Measurements from ENCODE around the gene OR52E8. TPM values are rescaled to one million over a fixed set of nuclear protein-coding genes. Genes with fewer than 3 reads are reported as not detected.
A peak's percentile ranks its signal among the peaks of the same experiment; 100 is the strongest.

The OR52E8 gene
- total RNA-seq, 5 donors from 2014 or later (not counting 1 experiment from before 2014, with no cell fraction given) = not detected

DNA sequence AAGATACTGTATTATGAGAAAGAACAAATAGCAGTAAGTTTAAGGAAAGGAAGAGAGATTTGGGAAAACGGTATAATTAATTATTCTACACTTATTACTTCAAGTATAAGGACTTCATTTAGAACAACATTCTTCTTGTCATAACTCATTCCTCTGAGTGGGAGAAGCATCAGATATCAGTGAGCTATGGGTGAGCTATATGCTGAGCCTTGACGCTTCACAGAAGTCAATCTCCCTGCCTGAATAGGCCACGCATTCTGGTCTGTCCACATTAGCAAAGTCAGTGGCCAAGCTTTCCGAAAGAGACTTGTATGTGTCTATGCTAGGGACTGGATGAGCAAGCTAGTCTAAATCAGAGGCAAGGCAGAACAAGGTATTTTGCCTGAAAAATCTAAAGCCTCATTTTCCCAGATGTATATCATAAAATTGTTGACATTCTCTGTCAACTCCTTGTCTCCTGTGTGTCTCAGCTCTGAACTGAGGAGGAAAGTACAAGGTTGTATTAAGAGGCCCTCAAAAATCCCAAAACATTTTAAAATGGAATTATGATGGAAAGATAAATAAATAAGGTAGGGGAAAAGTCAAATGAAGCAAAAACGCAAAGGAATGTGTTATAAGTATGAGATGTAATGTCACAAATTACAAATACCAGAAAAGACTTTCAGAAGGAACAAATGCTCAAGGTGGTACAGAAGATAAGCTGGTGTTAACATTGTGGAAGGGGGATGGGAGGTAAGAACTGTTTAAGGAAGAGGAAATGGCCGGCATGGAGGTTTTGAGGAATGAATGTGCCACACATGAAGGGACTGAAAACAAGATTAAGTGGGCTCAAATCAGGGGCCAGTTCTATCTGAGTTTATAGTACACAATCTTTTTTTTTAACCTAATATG is 47.3 kb downstream of the OR52E8 start:
- Histone ChIP-seq H3K4me1 (ENCODE audit: control insufficient read depth in 1 of 2, extremely low read depth in 1 of 2, insufficient read depth in 2 of 2, low read length in 2 of 2) (peaks cover 0 to 10% of the 10 kb centered on the region in 2 experiments), H3K27me3 (replicated peaks in 1 of 2; ENCODE audit: control insufficient read depth in 2 of 2, extremely low read depth in 1 of 2, insufficient read depth in 2 of 2, low read length in 1 of 2) (peaks cover 0 to 13% of the 10 kb centered on the region in 2 experiments), H3K27ac (ENCODE audit: low read length) (no peak overlapping the region), H3K4me3 (ENCODE audit: control insufficient read depth in 1 of 2, extremely low read depth in 1 of 2, low read length in 1 of 2) (no peak overlapping the region), H3K9me3 (no peaks in the 10 kb centered on the region), H3K36me3 (ENCODE audit: control insufficient read depth in 2 of 2, extremely low read depth in 1 of 2, insufficient read depth in 1 of 2, low read length in 1 of 2) (no peaks in the 10 kb centered on the region)
- Mint-ChIP-seq H3K4me3 (no peak overlapping the region), H3K9me3 (no peaks in the 10 kb centered on the region), H3K36me3 (no peaks in the 10 kb centered on the region), H3K27ac (no peak overlapping the region), H3K4me1 (peaks cover 9 to 15% (median 11%) of the 10 kb centered on the region in 3 donors), H3K27me3 (peaks cover 18 to 22% of the 10 kb centered on the region in 2 donors)
- no peak for ATAC-seq (replicated peaks in 1 of 4)
- ChIA-PET CTCF (interaction anchor here (0.6 to 1.7 kb wide), 13 partner anchors 9 to 1807 kb away, joined by 3 to 9 read pairs (median 3); partner anchors contain the start of gene TRIM5 (in 1 of the 2)), POLR2A (interaction anchor here in 1 of 2 donors (0.6 kb wide), 1 partner anchor 1166 kb away, joined by 5 read pairs; no protein-coding TSS in a partner anchor)
- WGBS (ENCODE audit: insufficient coverage) = 100% methylated on average over 3 of the region's 6 CpGs
- DNase-seq = no peak

DNA sequence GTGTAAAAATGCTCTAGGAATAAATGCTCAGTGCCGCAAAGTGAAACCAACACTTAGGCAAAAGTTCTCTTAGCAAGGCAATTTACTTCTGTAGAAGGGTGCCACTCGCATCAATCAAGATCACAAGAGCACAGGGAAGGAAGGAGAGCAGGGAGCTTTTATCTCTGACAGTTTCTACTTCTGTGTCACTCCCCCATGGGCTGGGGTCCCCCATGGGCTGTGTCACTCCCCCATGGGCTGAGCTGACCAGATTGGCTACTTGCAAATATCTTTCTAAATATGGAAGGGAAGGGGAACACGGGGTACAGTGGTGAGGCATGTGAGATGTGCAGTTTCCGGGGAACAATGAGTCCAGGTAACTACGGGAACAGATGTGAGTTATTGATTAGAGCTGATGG is 48.4 kb downstream of the OR52E8 start:
- ATAC-seq (replicated peaks in 1 of 4) = peak in 3 of 4 experiments; percentile 17 to 60 (median 35)
- ChIA-PET POLR2A (no interaction called here), CTCF (interaction anchor here (0.6 to 1.7 kb wide), 9 partner anchors 8 to 1173 kb away, joined by 3 to 9 read pairs (median 4); partner anchors contain the start of gene TRIM5 (in 1 of the 2))
- Mint-ChIP-seq H3K36me3 (no peaks in the 10 kb centered on the region), H3K27ac (peak overlapping the region in 1 of 2 donors; percentile 25), H3K27me3 (peaks cover 18 to 26% of the 10 kb centered on the region in 2 donors), H3K4me3 (peak overlapping the region; percentile 85 to 87 (median 86)), H3K9me3 (peaks cover 2 to 4% (median 3%) of the 10 kb centered on the region in 3 donors), H3K4me1 (peaks cover 9 to 11% (median 11%) of the 10 kb centered on the region in 3 donors)
- 16% methylated on average over 3 of the region's 5 CpGs for WGBS (ENCODE audit: insufficient coverage)
- Histone ChIP-seq H3K4me1 (ENCODE audit: control insufficient read depth in 1 of 2, extremely low read depth in 1 of 2, insufficient read depth in 2 of 2, low read length in 2 of 2) (peaks cover 0 to 10% of the 10 kb centered on the region in 2 experiments), H3K27me3 (replicated peaks in 1 of 2; ENCODE audit: control insufficient read depth in 2 of 2, extremely low read depth in 1 of 2, insufficient read depth in 2 of 2, low read length in 1 of 2) (peaks cover 0 to 13% of the 10 kb centered on the region in 2 experiments), H3K27ac (ENCODE audit: low read length) (no peak overlapping the region), H3K36me3 (ENCODE audit: control insufficient read depth in 2 of 2, extremely low read depth in 1 of 2, insufficient read depth in 1 of 2, low read length in 1 of 2) (no peaks in the 10 kb centered on the region), H3K4me3 (ENCODE audit: control insufficient read depth in 1 of 2, extremely low read depth in 1 of 2, low read length in 1 of 2) (peak overlapping the region; percentile 65 to 81), H3K9me3 (no peaks in the 10 kb centered on the region)
- peak in 2 of 35 experiments; percentile 7 to 20 for DNase-seq

DNA sequence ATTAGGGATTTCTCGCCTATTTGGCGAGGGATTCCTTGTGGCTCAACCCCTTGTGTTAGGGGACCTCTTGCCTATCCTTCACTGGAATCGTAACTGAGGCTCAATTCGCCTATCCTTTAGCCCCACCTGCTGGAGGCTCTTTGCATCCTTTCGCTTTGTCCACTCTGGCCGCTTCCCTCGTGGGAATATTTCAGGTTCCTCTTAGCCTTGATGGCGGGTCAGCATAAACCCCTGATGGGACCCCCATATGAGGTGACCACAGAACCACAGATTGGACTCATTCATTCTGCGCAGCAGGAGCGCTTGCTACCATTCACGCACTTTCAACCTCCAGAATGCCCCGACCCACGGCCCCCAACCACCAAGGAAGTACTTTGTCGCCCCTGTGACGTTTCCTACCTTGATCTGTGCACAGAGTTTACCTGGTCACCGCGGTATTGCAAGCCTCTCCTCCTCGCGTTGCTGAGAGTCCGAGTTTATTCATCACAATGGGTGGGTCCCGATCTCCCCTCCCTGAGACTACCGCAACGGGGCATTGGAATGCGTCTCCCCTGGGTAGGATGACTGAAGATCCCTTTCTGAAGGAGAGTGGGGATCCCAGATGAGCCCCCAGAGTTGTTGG is 48.9 kb downstream of the OR52E8 start, which contains the start of gene OR52N2:
Gene OR52N2 (plus strand): TSS at position 425 of the 622 bp plus-strand sequence. CDS start 11,412 bp downstream, outside the sequence.
- 6% methylated on average over 17 of the region's 24 CpGs for WGBS (ENCODE audit: insufficient coverage)
- H3K27ac ChIP-seq (ENCODE audit: low read length) = no peak within 1 kb of the TSS
- CTCF ChIA-PET = interaction anchor here (0.7 to 1.7 kb wide), 3 partner anchors 9 to 333 kb away, joined by 3 to 9 read pairs (median 5); partner anchors contain the start of gene TRIM5 (in 1 of the 2)

DNA sequence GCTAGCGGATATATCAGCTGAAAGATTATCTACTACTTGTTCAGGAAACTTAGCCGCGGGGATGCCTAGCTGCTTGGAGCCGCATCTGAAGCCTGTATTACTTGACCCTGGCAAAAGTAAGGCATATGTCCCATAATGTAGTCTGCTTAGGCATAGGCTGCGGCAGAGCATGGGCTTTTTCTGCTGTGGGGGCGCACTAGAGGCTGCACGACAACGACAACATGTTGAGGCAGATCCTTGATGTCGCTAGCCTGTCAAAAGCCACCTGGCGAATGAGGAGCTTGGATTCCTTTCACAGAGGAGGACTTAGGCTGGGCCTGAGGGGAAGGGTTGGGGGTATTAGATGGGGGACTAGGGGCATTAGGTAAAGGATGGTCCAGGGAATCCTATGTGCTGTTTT is 49.9 kb downstream of the OR52E8 start:
- Histone ChIP-seq H3K27ac (ENCODE audit: low read length) (no peak overlapping the region), H3K27me3 (replicated peaks in 1 of 2; ENCODE audit: control insufficient read depth in 2 of 2, extremely low read depth in 1 of 2, insufficient read depth in 2 of 2, low read length in 1 of 2) (peaks cover 0 to 13% of the 10 kb centered on the region in 2 experiments), H3K4me1 (ENCODE audit: control insufficient read depth in 1 of 2, extremely low read depth in 1 of 2, insufficient read depth in 2 of 2, low read length in 2 of 2) (peaks cover 0 to 10% of the 10 kb centered on the region in 2 experiments), H3K36me3 (ENCODE audit: control insufficient read depth in 2 of 2, extremely low read depth in 1 of 2, insufficient read depth in 1 of 2, low read length in 1 of 2) (no peaks in the 10 kb centered on the region), H3K4me3 (ENCODE audit: control insufficient read depth in 1 of 2, extremely low read depth in 1 of 2, low read length in 1 of 2) (no peak overlapping the region), H3K9me3 (no peaks in the 10 kb centered on the region)
- ChIA-PET POLR2A (no interaction called here), CTCF (interaction anchor here (0.6 to 1.1 kb wide), 3 partner anchors 9 to 207 kb away, joined by 3 to 4 read pairs (median 4); no protein-coding TSS in a partner anchor)
- no peak for ATAC-seq (replicated peaks in 1 of 4)
- peaks cover 9 to 11% (median 11%) of the 10 kb centered on the region in 3 donors for H3K4me1 Mint-ChIP-seq
- no peaks in the 10 kb centered on the region for H3K36me3 Mint-ChIP-seq
- WGBS (ENCODE audit: insufficient coverage) = 48% methylated on average over 8 of the region's 10 CpGs
- H3K9me3 Mint-ChIP-seq = peaks cover 8 to 14% (median 12%) of the 10 kb centered on the region in 3 donors
- H3K4me3 Mint-ChIP-seq = no peak overlapping the region
- DNase-seq = peak in 1 of 35 experiments; percentile 2
- no peak overlapping the region for H3K27ac Mint-ChIP-seq
- peaks cover 24 to 26% of the 10 kb centered on the region in 2 donors for H3K27me3 Mint-ChIP-seq

More for the DNA sequence above, 48.9 kb downstream of the OR52E8 start, which contains the start of gene OR52N2:
- H3K27me3 Mint-ChIP-seq = peaks cover 18 to 26% of the 10 kb centered on the region in 2 donors
- H3K4me1 ChIP-seq (ENCODE audit: control insufficient read depth in 1 of 2, extremely low read depth in 1 of 2, insufficient read depth in 2 of 2, low read length in 2 of 2) = peaks cover 0 to 10% of the 10 kb centered on the region in 2 experiments
- H3K27ac Mint-ChIP-seq = peak within 1 kb of the TSS in 1 of 2 donors; percentile 25
- H3K9me3 ChIP-seq = no peaks in the 10 kb centered on the region
- H3K4me1 Mint-ChIP-seq = peaks cover 9 to 11% (median 11%) of the 10 kb centered on the region in 3 donors
- no peaks in the 10 kb centered on the region for H3K36me3 Mint-ChIP-seq
- H3K4me3 ChIP-seq (ENCODE audit: control insufficient read depth in 1 of 2, extremely low read depth in 1 of 2, low read length in 1 of 2) = peak within 1 kb of the TSS; percentile 65 to 81
- DNase-seq (peak; percentile 29 to 85 (median 61)), ATAC-seq (replicated peaks in 1 of 4) (peak; percentile 72 to 87 (median 80))
- POLR2A ChIA-PET = no interaction called here
- H3K9me3 Mint-ChIP-seq = peaks cover 4 to 7% (median 6%) of the 10 kb centered on the region in 3 donors
- peaks cover 0 to 13% of the 10 kb centered on the region in 2 experiments for H3K27me3 ChIP-seq (replicated peaks in 1 of 2; ENCODE audit: control insufficient read depth in 2 of 2, extremely low read depth in 1 of 2, insufficient read depth in 2 of 2, low read length in 1 of 2)
- H3K4me3 Mint-ChIP-seq = peak within 1 kb of the TSS; percentile 85 to 87 (median 86)
- H3K36me3 ChIP-seq (ENCODE audit: control insufficient read depth in 2 of 2, extremely low read depth in 1 of 2, insufficient read depth in 1 of 2, low read length in 1 of 2) = no peaks in the 10 kb centered on the region

Other genes with a start within 250 kb of the OR52E8 start
- 10 to 100 TPM in 3 of 5 donors, 1 to 10 TPM in 2; 7.4 to 13.5 (median 10.4) TPM for gene TRIM34, start 232.7 kb downstream of the OR52E8 start, total RNA-seq
- 10 to 100 TPM; 17.6 to 38.2 (median 31.6) TPM for gene TRIM5, start 172.6 kb downstream of the OR52E8 start, total RNA-seq
- gene TRIM22, start 167.9 kb downstream of the OR52E8 start, total RNA-seq = 100 to 1,000 TPM; 256 to 397 (median 320) TPM
- gene OR56B1, start 121.2 kb downstream of the OR52E8 start, total RNA-seq = under 1 TPM; 0.20 to 0.78 (median 0.37) TPM
- 1 to 10 TPM; 1.4 to 3.8 (median 2.3) TPM for gene OR52N4, start 103.4 kb downstream of the OR52E8 start, total RNA-seq
- gene OR52N5, start 74.3 kb downstream of the OR52E8 start, total RNA-seq = not detected
- gene OR52N1, start 66.4 kb downstream of the OR52E8 start, total RNA-seq = not detected
- gene OR52N2, start 48.8 kb downstream of the OR52E8 start, total RNA-seq = not detected
- not detected for gene OR52E6, start 15.8 kb downstream of the OR52E8 start, total RNA-seq
- gene OR52E4, start 22.9 kb upstream of the OR52E8 start, total RNA-seq = not detected
- not detected for gene OR52E5, start 35.5 kb upstream of the OR52E8 start, total RNA-seq
- not detected for gene OR56A3, start 84.6 kb upstream of the OR52E8 start, total RNA-seq
- gene OR56A5, start 110.8 kb upstream of the OR52E8 start, total RNA-seq = not detected
- gene OR52L1, start 129.3 kb upstream of the OR52E8 start, total RNA-seq = under 1 TPM in 1 of 5 donors, not detected in 4; 0.32 TPM
- under 1 TPM in 2 of 5 donors, not detected in 3; 0.07 to 0.09 TPM for gene OR56A4, start 149.3 kb upstream of the OR52E8 start, total RNA-seq
- under 1 TPM in 1 of 5 donors, not detected in 4; 0.23 TPM for gene OR56A1, start 173.1 kb upstream of the OR52E8 start, total RNA-seq
- not detected for gene OR56B4, start 250.0 kb upstream of the OR52E8 start, total RNA-seq